Measurements from ENCODE around the gene CACNA1C.

CACNA1C gene

DNA sequence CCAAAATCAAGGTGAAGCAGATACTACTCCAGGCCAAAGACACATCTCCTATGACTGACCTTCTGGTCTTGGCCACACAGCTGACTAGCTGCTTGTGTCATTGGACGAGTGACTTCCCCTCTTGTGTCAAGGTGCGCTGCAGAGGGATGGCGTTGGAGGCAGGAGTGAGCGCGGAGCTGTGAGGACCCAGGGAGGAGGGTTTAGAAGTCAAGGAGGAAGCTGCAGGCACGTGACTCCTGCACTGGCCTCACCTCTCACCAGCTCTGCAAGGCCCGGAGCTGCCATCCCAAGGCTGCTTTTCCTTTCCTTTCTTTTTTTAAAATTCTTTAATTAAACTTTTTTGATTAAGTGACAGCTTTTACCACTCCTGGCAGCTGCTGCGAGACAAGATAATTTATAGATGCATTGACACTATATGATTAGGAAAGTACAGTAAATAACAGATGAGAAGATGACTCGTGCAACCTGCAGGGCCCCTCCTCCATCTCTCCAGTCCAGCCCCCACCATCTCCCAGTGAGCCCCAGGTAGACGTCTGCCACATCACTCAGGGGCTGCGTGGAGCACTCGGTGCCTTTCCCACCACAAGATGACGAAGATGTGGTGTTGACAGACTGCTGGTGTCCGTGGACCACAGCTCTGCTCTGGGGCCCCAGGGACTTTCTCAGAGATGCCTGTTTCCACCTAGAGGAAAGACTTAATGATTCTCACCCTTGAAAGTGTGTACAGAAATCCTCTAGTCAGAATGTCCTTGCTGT, 350.6 kb downstream of the CACNA1C start:
- no peak for DNase-seq

DNA sequence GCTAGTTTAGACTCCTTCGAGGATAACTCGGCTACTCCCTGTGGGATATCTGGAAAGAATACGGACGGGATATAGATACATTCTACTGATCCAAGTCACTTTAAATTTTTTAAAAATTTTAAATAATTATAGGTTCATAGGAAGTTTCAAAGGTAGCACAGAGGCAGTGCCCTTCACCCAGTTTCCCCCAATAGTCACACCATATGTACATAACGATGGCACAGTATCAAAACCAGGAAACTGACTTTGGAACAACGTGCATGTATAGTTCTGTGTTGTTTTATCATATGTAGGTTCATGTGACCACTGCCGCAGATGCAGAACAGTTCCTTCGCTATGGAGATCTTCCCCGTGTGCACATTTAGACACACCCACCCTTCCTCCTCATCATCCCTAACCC, 352.3 kb downstream of the CACNA1C start:
- no peak for DNase-seq

DNA sequence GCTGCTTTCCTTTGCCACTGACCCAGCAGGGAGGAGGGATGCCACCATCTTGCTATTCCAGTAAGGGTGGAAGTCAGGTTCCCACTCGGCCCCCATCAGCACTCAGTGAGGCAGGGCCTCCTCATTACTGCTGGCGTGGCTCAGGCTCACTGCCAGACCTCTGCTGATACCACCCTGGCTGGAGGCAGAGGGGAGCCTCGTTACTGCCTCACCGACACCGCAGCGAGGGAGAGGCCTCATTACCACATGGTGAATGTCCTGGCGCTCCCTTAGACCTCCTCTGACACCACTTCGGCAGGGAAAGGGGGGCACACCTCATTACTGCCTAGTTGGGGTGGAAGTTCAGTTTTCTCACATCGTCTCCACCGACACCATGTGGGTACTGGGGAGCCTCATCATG, 354.1 kb downstream of the CACNA1C start:
- no peak for DNase-seq

DNA sequence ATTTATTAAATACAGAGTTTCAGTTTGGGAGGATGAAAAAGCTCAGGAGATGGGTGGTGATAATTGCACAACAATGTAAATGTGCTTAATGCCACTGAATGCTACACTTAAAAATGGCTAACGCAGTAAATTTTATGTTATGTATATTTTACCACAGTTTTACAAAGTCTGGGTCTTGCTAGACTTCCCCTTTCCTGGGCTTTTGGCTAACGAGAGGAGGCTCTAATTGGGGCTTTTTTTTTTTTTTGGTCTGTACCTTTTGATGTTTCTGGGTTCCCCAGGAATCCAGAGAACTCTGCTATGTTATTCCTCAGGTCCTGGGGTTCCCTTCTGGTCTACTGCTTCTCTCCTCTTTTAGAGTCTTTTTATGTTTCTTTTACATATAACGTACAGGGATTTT, 355.5 kb downstream of the CACNA1C start:
- DNase-seq, result no peak

DNA sequence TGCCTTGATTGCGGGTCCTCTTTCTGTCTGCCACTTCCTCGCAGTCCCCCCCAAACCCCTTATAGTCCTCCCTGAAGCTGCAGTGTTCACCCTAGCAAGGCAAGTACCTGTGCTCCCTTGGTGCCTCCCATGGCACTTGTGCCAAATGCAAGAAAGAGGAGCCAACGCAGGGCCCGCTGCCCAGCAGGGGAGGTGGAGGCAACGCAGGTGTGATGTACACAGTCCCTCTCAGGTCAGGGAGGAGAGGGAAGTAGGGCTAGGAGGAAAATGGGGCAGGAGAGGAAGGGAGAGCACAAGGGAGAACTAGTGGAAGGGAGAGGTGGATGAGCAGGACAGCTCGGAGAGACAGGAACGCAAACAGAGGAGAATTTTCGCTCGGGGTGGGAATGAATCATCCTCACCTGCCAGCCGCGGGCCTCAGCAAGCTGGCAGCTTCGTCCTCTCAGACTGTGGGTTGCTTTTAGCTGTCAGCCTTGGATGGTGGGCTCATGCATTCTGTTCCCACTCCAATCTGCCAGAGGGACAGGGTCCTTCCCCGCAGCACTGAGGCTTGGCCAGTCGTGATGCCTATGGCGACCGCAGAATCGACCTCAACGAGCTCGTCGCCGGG, 357.0 kb downstream of the CACNA1C start:
- no peak for DNase-seq

DNA sequence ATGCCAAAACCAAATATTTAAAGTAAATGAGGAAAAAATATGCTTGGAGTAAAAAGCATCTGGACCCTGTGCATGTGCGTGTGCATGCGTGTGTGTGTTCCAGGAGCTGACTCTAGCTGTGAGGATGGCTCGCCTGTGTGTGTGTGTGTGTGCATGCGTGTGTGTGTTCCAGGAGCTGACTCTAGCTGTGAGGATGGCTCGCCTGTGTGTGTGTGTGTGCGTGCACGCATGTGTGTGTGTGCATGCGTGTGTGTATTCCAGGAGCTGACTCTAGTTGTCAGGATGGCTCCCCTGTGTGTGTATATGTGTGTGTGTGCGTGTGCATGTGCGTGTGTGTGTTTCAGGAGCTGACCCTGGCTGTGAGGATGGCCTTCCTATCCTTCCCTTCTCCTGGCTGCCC, 357.7 kb downstream of the CACNA1C start:
- no peak for DNase-seq

DNA sequence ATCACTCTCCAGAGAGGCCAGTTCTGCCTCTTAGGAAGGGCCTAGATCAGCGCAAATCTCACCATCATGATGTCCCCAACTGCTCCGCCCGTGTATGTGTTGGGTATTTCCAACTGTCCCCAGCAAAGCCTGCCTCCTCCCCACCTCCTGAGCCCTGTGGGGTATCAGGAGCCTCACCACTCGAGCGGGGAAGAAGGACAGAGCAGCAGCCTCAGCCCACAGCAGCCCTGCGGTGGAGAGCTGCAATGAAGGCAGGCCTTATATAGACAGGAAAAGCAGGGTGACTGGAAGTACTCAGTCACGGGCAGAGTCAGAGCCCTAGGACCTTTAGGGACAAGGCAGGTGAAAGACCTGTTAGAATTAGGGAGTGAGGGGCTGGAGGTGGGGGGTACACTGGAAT, 358.2 kb downstream of the CACNA1C start:
- no peak for DNase-seq

DNA sequence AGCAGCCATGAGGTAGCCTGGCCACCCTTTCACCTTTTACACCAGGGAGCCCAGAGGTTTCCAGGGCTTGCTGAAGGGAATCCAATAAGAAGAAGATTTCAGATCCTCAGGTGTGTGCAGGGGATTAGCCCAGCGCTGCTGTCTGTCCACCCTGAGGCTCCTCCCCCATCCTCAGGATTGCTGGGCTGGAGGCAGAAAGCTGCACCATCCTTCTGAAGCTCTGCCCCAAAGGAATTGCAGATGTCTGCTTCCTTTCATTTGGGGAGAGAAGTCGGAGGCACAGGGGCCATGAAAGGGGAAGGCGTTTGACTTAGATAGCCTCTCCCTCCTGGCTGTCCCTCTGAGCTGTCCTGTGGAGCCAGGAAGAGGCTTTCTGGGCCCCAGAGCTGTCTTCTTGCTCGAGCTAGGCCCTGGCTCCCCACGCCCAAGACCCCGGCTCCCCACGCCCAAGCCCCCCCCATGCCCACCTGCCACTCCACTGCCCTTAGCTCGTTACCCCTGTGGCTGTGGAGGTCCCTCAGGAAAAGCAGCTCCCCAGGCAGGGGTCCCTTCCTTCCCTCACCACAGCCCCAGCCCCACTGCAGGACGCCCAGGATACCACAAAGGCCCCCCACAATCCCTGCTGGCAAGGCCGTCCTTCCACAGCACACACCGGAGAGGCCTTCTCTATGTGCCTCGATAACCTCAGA, 359.0 kb downstream of the CACNA1C start:
- no peak for DNase-seq

DNA sequence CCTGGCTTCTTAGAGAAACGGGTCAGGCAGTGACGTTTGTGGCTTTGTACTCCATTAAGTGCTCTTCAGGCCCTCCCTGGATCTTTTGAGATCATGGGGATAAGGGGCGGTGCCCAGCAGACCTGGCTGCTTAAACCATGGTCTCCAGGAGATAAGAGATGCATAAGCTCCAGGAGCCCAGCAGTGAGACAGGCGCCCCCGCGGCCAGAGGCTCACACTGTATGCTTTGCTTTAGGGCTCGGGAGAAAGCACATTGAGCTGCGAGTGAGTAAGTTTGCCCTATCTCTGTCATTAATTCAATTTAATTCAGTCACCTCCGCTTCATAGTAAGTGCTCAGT, 359.5 kb downstream of the CACNA1C start:
- no peak for DNase-seq

DNA sequence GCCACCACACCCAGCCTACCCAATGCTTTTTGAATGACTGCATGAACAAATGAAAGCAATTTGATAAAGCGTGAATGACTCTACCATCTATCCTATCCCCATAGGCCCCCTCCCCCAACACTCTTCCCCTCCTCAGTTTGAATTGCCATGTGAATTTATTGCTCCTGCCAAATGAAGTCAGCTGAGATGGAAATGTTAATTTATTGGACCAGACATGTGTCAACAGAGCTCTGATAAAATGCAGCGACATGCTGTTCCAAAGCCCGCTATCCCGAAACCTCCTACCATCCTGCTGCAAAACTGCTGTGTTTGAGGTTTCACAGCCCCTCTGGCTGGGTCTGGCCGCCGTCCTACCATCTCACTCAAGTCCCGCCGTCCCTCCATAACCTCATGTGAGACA, 360.5 kb downstream of the CACNA1C start:
- DNase-seq, result no peak

DNA sequence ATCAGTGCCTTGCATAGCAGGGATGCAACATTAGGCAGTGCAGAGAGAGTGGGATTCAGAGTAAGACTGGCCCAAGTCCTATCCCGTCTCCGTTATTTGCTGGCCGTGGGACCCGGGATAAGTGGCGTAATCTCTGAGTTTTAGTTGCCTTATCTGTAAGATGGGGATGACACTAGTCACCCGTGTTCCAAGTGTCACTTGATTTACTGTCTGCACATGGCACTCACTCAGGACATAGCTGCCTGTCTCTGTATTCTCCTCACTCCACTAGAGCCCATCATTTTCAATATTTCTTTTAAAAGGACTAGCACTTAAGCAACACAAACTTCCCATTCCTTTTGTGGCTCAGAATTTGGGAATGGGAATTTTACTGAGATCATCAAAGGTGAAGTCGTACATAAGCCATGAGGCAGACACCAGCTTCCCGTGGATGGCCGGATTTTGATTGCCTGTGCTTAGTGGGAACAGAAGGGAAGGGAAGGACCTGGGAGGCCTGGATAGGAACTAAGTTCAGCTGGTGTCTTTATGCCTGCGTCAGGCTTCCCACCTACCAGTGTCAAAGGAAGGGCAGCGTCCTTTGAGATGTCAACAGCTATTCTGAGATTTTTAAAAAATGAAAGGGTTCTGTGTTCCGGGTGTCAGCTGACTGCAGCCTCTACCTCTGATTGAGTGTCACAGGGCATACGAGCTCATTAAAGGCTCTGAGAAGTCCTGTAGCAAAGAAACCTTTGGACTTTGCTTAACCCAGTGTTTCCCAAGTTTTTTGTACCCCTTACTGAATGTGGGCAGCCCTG, 361.4 kb downstream of the CACNA1C start:
- no peak for DNase-seq

DNA sequence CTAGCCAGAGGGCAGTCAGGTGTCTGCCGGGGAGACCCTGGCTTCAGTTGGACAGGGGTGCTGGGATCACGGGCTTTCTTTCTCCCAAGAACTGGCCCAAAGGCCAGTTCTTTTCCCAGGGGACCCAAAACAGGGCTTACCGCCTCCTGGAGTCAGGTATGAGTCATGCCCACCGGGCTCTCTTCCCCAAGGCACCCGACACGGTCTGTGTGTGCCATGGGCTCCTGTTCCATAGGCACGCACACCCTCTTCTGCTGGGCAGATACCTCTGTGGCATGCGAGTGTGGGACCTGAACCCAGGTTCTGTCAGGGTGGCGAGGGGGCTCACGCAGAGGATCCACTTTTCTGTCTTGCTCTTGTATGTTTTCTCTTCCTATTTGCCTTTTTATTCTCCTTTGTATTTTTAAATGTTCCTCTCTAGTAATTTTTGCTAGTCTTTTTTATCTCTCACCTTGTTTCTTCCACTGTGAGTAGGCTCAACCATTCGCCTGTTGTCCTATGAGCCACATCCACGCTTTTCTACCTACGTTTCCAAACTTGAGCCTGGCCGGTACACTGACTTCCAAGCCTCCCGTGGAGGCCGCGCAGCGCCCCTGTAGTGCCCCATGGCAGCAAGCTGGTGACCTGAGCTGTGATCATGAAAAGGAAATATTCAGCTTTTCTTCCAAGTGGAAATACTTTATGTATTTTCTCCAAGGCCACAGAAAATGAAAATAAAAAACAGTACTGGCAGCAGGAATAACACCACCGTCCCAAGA, 362.2 kb downstream of the CACNA1C start:
- DNase-seq, result no peak

DNA sequence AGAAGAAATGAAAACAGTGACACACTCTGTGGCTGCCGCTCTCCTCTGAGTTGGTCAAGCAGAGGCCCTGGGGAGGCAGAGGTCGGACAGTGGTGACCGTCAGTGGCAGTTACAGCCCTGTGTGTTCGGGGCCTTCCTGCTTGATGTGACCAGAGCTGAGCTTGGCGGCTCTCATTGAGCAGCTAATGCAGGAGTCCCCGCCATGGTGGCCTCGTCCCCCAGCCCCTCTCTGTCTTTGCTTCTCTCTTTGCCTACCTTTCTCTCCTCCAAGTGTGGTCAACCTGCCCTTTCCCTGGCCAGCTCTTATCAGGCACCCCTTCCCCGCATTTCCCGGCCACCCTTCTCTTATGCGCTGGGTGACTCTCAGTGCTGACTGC, 362.8 kb downstream of the CACNA1C start:
- DNase-seq, result no peak

DNA sequence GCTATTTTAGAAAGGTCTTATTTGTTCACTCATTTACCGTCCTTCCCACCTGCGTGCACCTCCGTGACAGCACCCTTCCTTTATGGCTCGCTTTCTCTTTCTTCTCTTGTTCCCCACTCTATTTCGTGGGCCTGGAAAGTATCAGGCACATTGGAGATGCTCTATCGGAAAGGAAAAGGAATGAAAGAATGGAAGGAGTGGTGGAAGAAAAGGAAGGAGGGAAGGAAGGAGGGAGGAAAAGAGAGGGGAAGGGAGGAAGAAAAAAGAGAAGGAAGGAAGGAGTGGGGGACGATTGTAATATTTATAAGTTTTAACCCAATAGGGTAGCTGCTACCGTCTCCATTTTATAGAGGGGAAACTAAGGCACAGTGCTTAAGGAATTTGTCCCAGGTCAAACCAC, 363.4 kb downstream of the CACNA1C start:
- DNase-seq, result no peak

DNA sequence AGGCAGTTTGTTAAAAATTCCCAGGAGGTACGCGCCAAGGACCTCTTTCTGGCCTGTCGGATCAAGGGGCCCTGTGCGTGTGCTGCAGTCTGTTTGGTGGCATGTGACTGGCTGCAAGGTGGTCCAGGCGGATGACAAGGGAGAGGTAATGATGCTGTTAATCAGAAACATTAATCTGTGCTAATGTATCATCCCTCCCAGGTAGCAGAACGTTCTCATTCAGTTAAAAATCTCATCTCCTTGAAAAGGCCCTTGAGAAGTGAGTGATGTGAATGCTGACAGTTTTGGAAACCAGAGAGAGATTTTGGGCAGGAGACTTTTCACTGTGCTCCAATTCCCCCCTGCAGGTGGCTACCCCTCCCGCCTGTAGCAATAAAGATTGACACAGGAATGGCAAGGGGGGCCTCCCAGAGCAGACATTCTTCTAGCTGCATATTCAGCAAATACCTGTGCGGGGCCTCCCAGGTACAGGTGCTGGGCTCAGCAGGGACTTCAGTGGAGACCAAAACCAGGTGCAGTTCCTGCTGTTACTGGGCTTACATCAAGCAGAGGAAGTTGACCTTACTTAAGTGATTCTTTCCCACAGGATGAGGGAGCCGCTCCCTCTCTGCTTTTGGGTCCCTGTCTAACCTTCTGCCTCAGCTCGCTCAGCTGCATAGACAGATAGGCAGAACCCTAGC, 364.8 kb downstream of the CACNA1C start:
- no peak for DNase-seq

DNA sequence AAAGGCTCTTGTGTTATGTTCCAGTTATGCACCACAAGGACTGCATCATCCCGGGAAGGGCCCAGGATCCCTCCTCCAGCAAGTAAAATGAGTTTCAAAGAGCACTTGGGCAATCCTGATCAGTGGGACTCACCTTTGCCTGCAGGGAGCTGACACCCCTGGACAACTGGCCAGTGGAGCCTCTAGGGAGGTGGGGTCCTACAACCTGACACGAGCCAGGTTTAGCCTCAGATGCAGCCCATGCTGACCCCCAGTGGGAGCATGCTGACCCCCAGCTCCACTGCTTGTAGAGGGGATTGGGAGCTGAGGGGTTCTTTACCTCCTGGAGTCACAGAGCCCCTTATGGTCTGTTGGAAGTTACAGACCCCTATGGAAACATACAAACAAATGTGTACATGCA, 365.8 kb downstream of the CACNA1C start:
- no peak for DNase-seq

DNA sequence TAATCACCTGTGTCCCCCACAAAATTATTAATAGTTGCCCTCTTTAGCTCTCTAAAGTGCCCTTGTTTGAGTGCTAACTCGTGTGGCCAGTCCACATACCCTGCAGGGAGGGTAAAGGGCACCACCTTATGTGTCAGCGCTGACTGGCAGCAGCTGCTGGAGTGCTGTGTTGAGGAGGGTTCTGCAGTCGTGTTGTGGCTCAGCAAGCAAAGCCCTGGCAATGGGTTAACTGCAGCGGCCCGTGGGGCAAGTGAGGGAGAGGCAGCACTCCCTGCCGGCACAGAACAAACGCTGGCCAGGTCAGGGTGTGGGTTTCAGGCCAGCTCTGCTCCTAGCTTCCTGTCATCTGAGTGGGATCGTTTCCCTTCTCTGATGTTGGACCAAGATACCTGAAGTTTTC, 369.8 kb downstream of the CACNA1C start:
- DNase-seq, result no peak

DNA sequence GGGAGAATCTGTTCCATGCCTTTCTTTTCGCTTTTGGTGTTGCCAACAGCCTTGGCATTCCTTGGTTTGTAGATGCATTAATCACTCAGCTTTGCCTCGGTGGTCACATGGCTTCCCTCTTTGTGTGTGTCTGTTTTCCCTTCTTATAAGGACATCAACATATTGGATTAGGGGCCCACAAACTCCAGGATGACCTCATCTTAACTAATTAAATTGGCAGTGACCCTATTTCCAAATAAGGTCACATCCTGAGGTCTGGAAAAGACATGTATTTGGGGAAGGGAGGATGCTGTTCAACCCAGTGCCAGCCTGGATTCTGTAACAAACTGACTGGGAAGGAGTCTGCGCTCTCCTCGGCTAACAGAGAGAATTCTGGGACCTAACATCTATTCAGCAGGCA, 376.2 kb downstream of the CACNA1C start:
- DNase-seq, result no peak

DNA sequence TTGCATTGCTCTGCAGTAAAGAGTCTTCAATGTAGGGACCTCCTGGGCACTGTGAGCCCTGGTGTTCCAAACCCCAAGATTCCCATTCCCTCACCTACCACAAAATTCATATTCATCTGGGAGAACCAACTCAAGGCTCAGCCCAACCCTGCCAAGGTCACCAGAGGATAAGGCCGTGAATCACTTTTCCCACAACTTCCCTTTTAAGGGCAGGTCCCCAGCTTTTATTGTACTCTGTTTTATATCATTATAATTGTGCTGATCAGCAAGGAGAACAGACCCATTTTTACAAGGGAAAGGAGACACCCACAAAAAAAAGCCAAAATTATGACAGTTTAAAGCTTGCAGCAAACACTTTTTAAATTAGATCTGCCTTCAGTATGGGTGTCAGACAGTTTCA, 379.0 kb downstream of the CACNA1C start:
- no peak for DNase-seq

DNA sequence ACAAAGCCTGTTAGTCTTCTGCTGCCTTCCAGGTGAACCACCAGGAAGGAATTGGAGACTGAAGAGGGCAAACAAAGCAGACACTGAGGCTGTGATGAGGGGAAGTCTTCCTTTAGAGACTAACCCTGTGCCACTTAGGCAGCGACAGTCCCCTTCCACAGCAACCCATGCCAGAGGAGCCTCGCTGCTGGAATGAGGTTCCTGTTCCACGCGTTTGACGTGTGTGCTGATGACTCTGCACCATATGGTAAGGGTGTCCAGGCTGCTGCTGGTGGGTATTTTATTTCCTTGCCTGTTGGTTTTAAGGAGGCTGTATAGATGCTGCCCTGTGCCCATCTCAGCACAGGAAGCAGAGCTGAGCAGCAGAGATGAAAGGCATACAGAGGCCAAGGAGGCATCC, 380.1 kb downstream of the CACNA1C start:
- DNase-seq, result no peak

DNA sequence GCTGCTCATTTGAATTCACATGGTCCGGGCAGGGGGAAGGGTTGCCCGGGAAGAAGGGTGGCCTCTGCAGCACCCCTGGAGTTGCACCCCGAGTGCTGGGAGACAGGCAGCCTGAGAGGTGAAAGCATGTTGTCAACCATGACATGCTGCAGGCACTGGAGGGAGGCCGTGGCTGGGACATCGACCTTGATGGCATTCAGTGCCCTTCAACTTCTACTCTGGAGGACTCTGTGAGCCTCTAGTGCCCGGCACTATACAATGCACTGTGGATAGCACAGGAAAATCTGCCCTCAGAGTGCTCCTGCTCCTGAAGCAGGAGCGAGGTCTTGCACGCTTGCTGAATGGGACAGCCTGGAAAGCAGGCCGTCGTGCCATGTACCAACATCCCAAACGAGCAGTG, 382.7 kb downstream of the CACNA1C start:
- no peak for DNase-seq

DNA sequence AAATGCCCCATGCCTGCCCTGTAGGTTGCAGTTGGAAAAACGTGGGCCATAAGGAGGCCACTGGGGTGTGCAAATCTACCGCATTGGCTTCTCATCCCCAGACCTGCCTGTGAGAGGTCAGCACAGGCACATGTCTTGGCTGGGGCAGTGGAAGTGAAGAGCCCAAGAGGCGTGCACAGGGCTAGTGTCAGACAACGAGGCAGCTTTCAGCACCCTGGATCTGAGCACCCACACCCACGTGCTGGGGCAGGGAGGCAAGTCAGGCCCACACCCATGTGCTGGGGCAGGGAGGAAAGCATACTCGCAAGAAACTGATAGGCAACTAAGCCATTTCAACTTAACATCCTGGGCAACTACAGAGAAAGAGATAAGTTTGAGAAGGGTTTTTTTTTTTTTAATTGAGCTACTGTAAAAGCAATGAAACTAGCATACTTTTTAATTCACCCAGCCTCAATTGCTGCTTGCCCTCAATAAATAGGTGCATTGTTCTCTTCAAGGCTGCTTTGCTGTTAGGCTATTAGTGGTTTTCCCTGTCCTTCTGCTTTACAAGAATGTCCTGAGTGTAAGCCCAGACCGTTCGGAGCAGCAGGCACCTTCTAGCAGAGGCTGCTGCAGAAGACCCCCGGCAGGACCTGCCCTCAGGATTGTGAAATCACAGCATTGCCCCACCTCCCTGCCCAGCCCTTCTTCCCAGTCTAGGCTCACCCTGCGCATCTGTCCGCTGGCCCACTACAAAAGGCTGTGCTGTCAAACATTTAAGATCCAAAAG, 386.7 kb downstream of the CACNA1C start:
- no peak for DNase-seq
